HepG2 (cell line): ENCODE data around the gene MYL12B. TPM values are rescaled to one million over a fixed set of nuclear protein-coding genes. Genes with fewer than 3 reads are reported as not detected.
A peak's percentile ranks its signal among the peaks of the same experiment; 100 is the strongest.

Experiments used
- DR1 ChIP-seq: sonication (generic); formaldehyde crosslinking; IDR thresholded peaks from 2 replicates; pipeline ENCODE4 v1.8.0; 2021; ENCODE audit warnings: mild to moderate bottlenecking, missing genetic modification reagents, inconsistent platforms
- GATAD2A ChIP-seq: IDR thresholded peaks from 2 replicates; pipeline ENCODE4 v1.6.1; 2016
- GTF3A ChIP-seq: sonication (generic); formaldehyde crosslinking; conservative IDR thresholded peaks from 2 replicates; pipeline ENCODE4 v1.4.0; 2020; ENCODE audit warnings: mild to moderate bottlenecking, missing genetic modification reagents
- HNRNPK ChIP-seq: fragments of 200-400 bp; formaldehyde crosslinking; IDR thresholded peaks from 2 replicates; pipeline ENCODE4 v1.6.1; 2018; ENCODE audit warnings: low read length, low read depth, moderate library complexity, mild to moderate bottlenecking; ENCODE audit not compliant: poor library complexity, severe bottlenecking
- KLF9 ChIP-seq: IDR thresholded peaks from 2 replicates; pipeline ENCODE4 v1.6.1; 2016; ENCODE audit warnings: low read depth
- NR2C2 ChIP-seq: sonication (generic); formaldehyde crosslinking; IDR thresholded peaks from 2 replicates; pipeline ENCODE4 v1.4.0; 2020; ENCODE audit warnings: missing genetic modification reagents, mild to moderate bottlenecking, moderate library complexity, borderline replicate concordance
- RXRA ChIP-seq: sonication (generic); formaldehyde crosslinking; IDR thresholded peaks from 2 replicates; pipeline ENCODE4 v1.5.1; 2020; ENCODE audit warnings: missing genetic modification reagents
- SKIL ChIP-seq: sonication (generic); formaldehyde crosslinking; IDR thresholded peaks from 2 replicates; pipeline ENCODE4 v1.8.0; 2022; ENCODE audit warnings: missing genetic modification reagents, mild to moderate bottlenecking, moderate library complexity, borderline replicate concordance
- TFDP2 ChIP-seq: sonication (generic); formaldehyde crosslinking; IDR thresholded peaks from 2 replicates; pipeline ENCODE4 v1.4.0; 2020; ENCODE audit warnings: missing genetic modification reagents
- YY1 ChIP-seq: IDR thresholded peaks from 2 replicates; pipeline ENCODE4 v1.6.1; 2011; ENCODE audit warnings: low read length, low read depth, moderate library complexity, mild to moderate bottlenecking; ENCODE audit not compliant: insufficient read depth, insufficient replicate concordance
- ZBTB10 ChIP-seq: sonication (generic); formaldehyde crosslinking; IDR thresholded peaks from 2 replicates; pipeline ENCODE4 v1.4.0; 2020; ENCODE audit warnings: missing genetic modification reagents, borderline replicate concordance
- ZMYM4 ChIP-seq: sonication (generic); formaldehyde crosslinking; IDR thresholded peaks from 2 replicates; pipeline ENCODE4 v1.8.1; 2023; ENCODE audit warnings: mild to moderate bottlenecking, missing genetic modification reagents
- ZNF280D ChIP-seq: sonication (generic); formaldehyde crosslinking; IDR thresholded peaks from 2 replicates; pipeline ENCODE4 v1.5.1; 2020; ENCODE audit warnings: mild to moderate bottlenecking, missing genetic modification reagents
- ZNF333 ChIP-seq: sonication (generic); formaldehyde crosslinking; IDR thresholded peaks from 2 replicates; pipeline ENCODE4 v1.4.0; 2020; ENCODE audit warnings: mild to moderate bottlenecking, missing genetic modification reagents, borderline replicate concordance
- ZNF33A ChIP-seq: sonication (generic); formaldehyde crosslinking; IDR thresholded peaks from 2 replicates; pipeline ENCODE4 v1.5.1; 2020; ENCODE audit warnings: missing genetic modification reagents, mild to moderate bottlenecking, moderate library complexity, borderline replicate concordance
- ZNF703 ChIP-seq: sonication (generic); formaldehyde crosslinking; IDR thresholded peaks from 2 replicates; pipeline ENCODE4 v1.5.1; 2020; ENCODE audit warnings: missing genetic modification reagents, mild to moderate bottlenecking, moderate library complexity, borderline replicate concordance
- polyA plus RNA-seq, 8 experiments: library from polyadenylated mRNA; depleted of rRNA in 3 of 8; stranded (reverse) in 7 of 8; unstranded in 1 of 8; fragments of >200 nt; fragmentation: Illumina TruSeq in 4 of 8; extraction: Trizol in 4 of 8; gene quantifications; 2 replicates each; pipeline versions ENCODE4 v1.2.1 to v1.2.3, GENCODE V29; 2011 to 2016; ENCODE audit warnings: low read depth in 4 of 8, missing spikeins in 1 of 8, mixed read lengths in 1 of 8; ENCODE audit not compliant: insufficient read depth in 1 of 8
- total RNA-seq, 5 experiments: library from RNA; depleted of rRNA; stranded (reverse); fragments of >200 nt; fragmentation: Illumina TruSeq; extraction: Trizol; gene quantifications; 2 replicates each; pipeline ENCODE4 v1.2.3, GENCODE V29; 2016; ENCODE audit warnings: low read depth in 1 of 5

The MYL12B gene
- total and polyA plus RNA-seq, 2 of the 13 experiments (the other 11 are each of a cell fraction or from before 2014, with no cell fraction given) = 265 to 340 TPM

DNA sequence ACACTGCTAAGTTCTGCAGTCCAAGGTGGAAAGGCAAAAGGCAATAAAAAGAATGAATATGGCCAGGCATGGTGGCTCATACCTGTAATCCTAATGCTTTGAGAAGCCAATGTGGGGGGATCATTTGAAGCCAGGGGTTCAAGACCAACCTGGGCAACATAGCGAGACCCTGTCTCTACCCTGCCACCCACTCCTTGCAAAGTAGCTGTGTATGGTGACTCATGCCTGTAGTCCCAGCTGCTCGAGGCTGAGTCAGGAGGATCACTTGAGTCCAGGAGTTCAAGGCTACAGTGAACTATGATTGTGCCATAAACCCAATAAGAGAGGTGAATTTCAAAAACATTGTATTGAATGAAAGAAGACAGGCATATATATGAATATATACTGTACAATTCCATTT, 2.4 kb downstream of the MYL12B start (continued):
- TF ChIP-seq ZBTB10 (CRISPR knock-in tag) = no peak
- no peak for TF ChIP-seq KLF9 (CRISPR knock-in tag)
- peak; percentile 49; the same call in 1 of the 2 replicates for TF ChIP-seq GATAD2A (CRISPR knock-in tag)
- no peak for TF ChIP-seq TFDP2
- no peak for TF ChIP-seq HNRNPK
- no peak for TF ChIP-seq ZNF280D (CRISPR knock-in tag)
- no peak for TF ChIP-seq ZNF33A
- no peak for TF ChIP-seq YY1
- no peak for TF ChIP-seq SKIL (CRISPR knock-in tag)
- no peak for TF ChIP-seq GTF3A (CRISPR knock-in tag)
- peak; percentile 55; the same call in 1 of the 2 replicates for TF ChIP-seq RXRA (CRISPR knock-in tag)
- no peak for TF ChIP-seq ZNF703
- no peak for TF ChIP-seq ZMYM4 (CRISPR knock-in tag)
- TF ChIP-seq NR2C2 (CRISPR knock-in tag) = no peak
- TF ChIP-seq ZNF333 (CRISPR knock-in tag) = no peak
- no peak for TF ChIP-seq DR1
